OCI-LY1 (cell line): ENCODE measurements around the gene IL20RB.
"Not testable (repeated sequence)": the region's sequence is repeated elsewhere in the genome, so short reads cannot be mapped to it uniquely, and the experiment has no call there.

Experiments
- H2AFZ ChIP-seq: fragments of 200-600 bp; sonication (generic), shearing (Covaris generic); 2 replicates; pipeline ENCODE4 v1.6.0; 2014; ENCODE audit warnings: antibody characterized with exemption, mild to moderate bottlenecking, low read length
- H3F3A ChIP-seq: fragments of 200-600 bp; sonication (generic), shearing (Covaris generic); 2 replicates; pipeline ENCODE4 v1.6.0; 2014; ENCODE audit warnings: mild to moderate bottlenecking, antibody characterized with exemption, low read length, moderate library complexity; ENCODE audit not compliant: insufficient read depth
- H3K27ac ChIP-seq: fragments of 200-600 bp; sonication (generic); 2 replicates; pipeline ENCODE4 v1.5.1; 2014; ENCODE audit warnings: low read length, mixed run types, mild to moderate bottlenecking, low read depth; ENCODE audit not compliant: poor library complexity, severe bottlenecking
- H3K27me3 ChIP-seq: fragments of 200-600 bp; sonication (generic); 2 replicates; pipeline ENCODE4 v1.6.0; 2014; ENCODE audit warnings: antibody characterized with exemption, mild to moderate bottlenecking, low read length, moderate library complexity; ENCODE audit not compliant: insufficient read depth
- H3K36me3 ChIP-seq: fragments of 200-600 bp; sonication (generic); 2 replicates; pipeline ENCODE4 v1.6.1; 2014; ENCODE audit warnings: mild to moderate bottlenecking, antibody characterized with exemption, low read length, moderate library complexity, mixed read lengths; ENCODE audit not compliant: insufficient read depth
- H3K4me1 ChIP-seq: fragments of 200-600 bp; sonication (generic); 2 replicates; pipeline ENCODE4 v1.5.1; 2014; ENCODE audit warnings: mild to moderate bottlenecking, low read length, moderate library complexity; ENCODE audit not compliant: insufficient read depth, severe bottlenecking
- H3K4me2 ChIP-seq: fragments of 200-600 bp; sonication (generic), shearing (Covaris generic); 2 replicates; pipeline ENCODE4 v1.6.1; 2014; ENCODE audit warnings: low read length
- H3K4me3 ChIP-seq: fragments of 200-600 bp; sonication (generic); 2 replicates; pipeline ENCODE4 v1.5.1; 2014; ENCODE audit warnings: low read length, low read depth, mild to moderate bottlenecking, mixed read lengths; ENCODE audit not compliant: poor library complexity, severe bottlenecking
- H3K79me2 ChIP-seq: fragments of 200-600 bp; shearing (Covaris generic); 2 replicates; pipeline ENCODE4 v1.6.1; 2016; ENCODE audit warnings: mixed run types, low read length, mixed read lengths; ENCODE audit not compliant: insufficient read depth
- H3K9ac ChIP-seq: fragments of 200-600 bp; sonication (generic), shearing (Covaris generic); 2 replicates; pipeline ENCODE4 v1.6.1; 2014; ENCODE audit warnings: mild to moderate bottlenecking, low read length, mixed read lengths
- H3K9me2 ChIP-seq: fragments of 200-600 bp; sonication (generic), shearing (Covaris generic); 2 replicates; pipeline ENCODE4 v1.6.1; 2014; ENCODE audit warnings: low read depth, mild to moderate bottlenecking, low read length, mixed read lengths
- H3K9me3 ChIP-seq: fragments of 200-600 bp; shearing (Covaris generic); 2 replicates; pipeline ENCODE4 v1.6.1; 2014; ENCODE audit warnings: low read length, mixed read lengths
- H4K20me1 ChIP-seq: fragments of 200-600 bp; sonication (generic), shearing (Covaris generic); 2 replicates; pipeline ENCODE4 v1.6.0; 2016; ENCODE audit warnings: mild to moderate bottlenecking, low read length; ENCODE audit not compliant: insufficient read depth
- CTCF ChIP-seq: fragments of 200-600 bp; sonication (generic), shearing (Covaris generic); IDR thresholded peaks from 2 replicates; pipeline ENCODE4 v1.5.1; 2017; ENCODE audit warnings: mild to moderate bottlenecking, antibody characterized with exemption, low read length, moderate library complexity, mixed read lengths
- EZH2 ChIP-seq: fragments of 200-600 bp; sonication (generic), shearing (Covaris generic); IDR thresholded peaks from 2 replicates; pipeline ENCODE4 v1.8.0; 2017; ENCODE audit warnings: borderline replicate concordance, mixed run types, mild to moderate bottlenecking, antibody characterized with exemption, low read length, moderate library complexity, mixed read lengths

The IL20RB gene

GRCh38 chr3:136995652-136996051 is 37.9 kb downstream of the IL20RB start:
- no peaks in the 10 kb centered on the region for H4K20me1 ChIP-seq
- no peak overlapping the region for H2AFZ ChIP-seq
- H3K79me2 ChIP-seq = no peaks in the 10 kb centered on the region
- H3K36me3 ChIP-seq = no peaks in the 10 kb centered on the region
- no peak overlapping the region for H3K27ac ChIP-seq
- H3K9me2 ChIP-seq = no peaks in the 10 kb centered on the region
- H3K4me1 ChIP-seq = no peaks in the 10 kb centered on the region
- H3K9me3 ChIP-seq = no peaks in the 10 kb centered on the region
- H3K27me3 ChIP-seq = no peaks in the 10 kb centered on the region
- TF ChIP-seq EZH2 (no peak), CTCF (no peak)
- no peaks in the 10 kb centered on the region for H3F3A ChIP-seq
- H3K4me3 ChIP-seq = no peak overlapping the region
- H3K4me2 ChIP-seq = no peak overlapping the region
- no peak overlapping the region for H3K9ac ChIP-seq

- Histone ChIP-seq H3K9ac (no peak overlapping the region), H3K9me3 (no peaks in the 10 kb centered on the region), H3K4me3 (no peak overlapping the region), H3K27me3 (no peaks in the 10 kb centered on the region), H3K27ac (no peak overlapping the region), H2AFZ (no peak overlapping the region), H3K36me3 (no peaks in the 10 kb centered on the region), H3K9me2 (no peaks in the 10 kb centered on the region), H4K20me1 (no peaks in the 10 kb centered on the region), H3K4me1 (no peaks in the 10 kb centered on the region), H3K4me2 (no peak overlapping the region), H3F3A (no peaks in the 10 kb centered on the region), H3K79me2 (no peaks in the 10 kb centered on the region)
- TF ChIP-seq EZH2 (no peak), CTCF (no peak)
These were observed 42.3 kb downstream of the IL20RB start for GRCh38 chr3:137000039-137000438.

- H3K4me2 ChIP-seq, H3K36me3 ChIP-seq, H3K4me1 ChIP-seq: not testable (repeated sequence)
These were observed 49.6 kb downstream of the IL20RB start for GRCh38 chr3:137007376-137007775.

GRCh38 chr3:137008131-137008530 is 50.3 kb downstream of the IL20RB start:
- H3K9ac ChIP-seq = no peak overlapping the region
- no peak overlapping the region for H2AFZ ChIP-seq
- no peak overlapping the region for H3K4me2 ChIP-seq
- H3K27ac ChIP-seq = no peak overlapping the region
- no peaks in the 10 kb centered on the region for H3K79me2 ChIP-seq
- no peak overlapping the region for H3K4me3 ChIP-seq
- H3K9me2 ChIP-seq = no peaks in the 10 kb centered on the region
- H3K27me3 ChIP-seq = no peaks in the 10 kb centered on the region
- H4K20me1 ChIP-seq = no peaks in the 10 kb centered on the region
- H3K4me1 ChIP-seq = no peaks in the 10 kb centered on the region
- H3K9me3 ChIP-seq = no peaks in the 10 kb centered on the region
- no peaks in the 10 kb centered on the region for H3K36me3 ChIP-seq
- no peak for TF ChIP-seq CTCF
- TF ChIP-seq EZH2 = no peak
- H3F3A ChIP-seq = no peaks in the 10 kb centered on the region

More at GRCh38 chr3:137007376-137007775, 49.6 kb downstream of the IL20RB start:
- H3K4me3 ChIP-seq, H3K27me3 ChIP-seq, H2AFZ ChIP-seq, H3K27ac ChIP-seq, H3K9me2 ChIP-seq, H3K9ac ChIP-seq, H3F3A ChIP-seq, H3K9me3 ChIP-seq, H3K79me2 ChIP-seq, H4K20me1 ChIP-seq: not testable (repeated sequence)
